ENCODE measurements around the gene CUL2. TPM values are rescaled to one million over a fixed set of nuclear protein-coding genes. Genes with fewer than 3 reads are reported as not detected.
"Not testable (repeated sequence)": the region's sequence is repeated elsewhere in the genome, so short reads cannot be mapped to it uniquely, and the experiment has no call there.

CUL2 gene
- total and polyA plus RNA-seq, 5 donors, result 11.7 to 33.1 (median 28.2) TPM

DNA sequence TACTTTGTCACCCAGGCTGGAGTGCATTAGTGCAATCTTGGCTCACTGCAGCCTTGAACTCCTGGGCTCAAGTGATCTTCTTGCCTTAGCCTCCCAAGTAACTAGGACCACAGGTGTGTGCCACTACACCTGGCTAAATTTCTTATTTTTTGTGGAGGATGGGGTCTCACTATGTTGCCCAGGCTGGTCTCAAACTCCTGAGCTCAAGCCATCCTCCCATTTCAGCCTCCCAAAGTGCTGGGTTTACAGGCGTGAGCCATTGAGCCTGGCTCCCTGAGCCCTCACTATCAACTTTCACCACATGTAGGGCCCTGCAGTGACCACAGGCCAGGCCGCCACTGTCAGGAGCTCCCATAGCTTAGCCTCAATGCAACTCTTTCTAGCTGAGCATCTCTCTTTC, 110.2 kb downstream of the CUL2 start:
- Histone ChIP-seq H3K27me3 (ENCODE audit: control insufficient read depth, insufficient read depth) (no peaks in the 10 kb centered on the region), H3K27ac (ENCODE audit: low read length) (no peak overlapping the region), H3K4me1 (ENCODE audit: control insufficient read depth, insufficient read depth, low read length) (no peaks in the 10 kb centered on the region), H3K4me3 (ENCODE audit: low read length) (no peak overlapping the region), H3K9me3 (ENCODE audit: control insufficient read depth, low read length) (no peaks in the 10 kb centered on the region)
- no peak for DNase-seq
- WGBS, result 73% methylated on average over 2 of the region's 2 CpGs
- no peak for ATAC-seq
- intact Hi-C loops (cut with DNase I), result no loop called here

DNA sequence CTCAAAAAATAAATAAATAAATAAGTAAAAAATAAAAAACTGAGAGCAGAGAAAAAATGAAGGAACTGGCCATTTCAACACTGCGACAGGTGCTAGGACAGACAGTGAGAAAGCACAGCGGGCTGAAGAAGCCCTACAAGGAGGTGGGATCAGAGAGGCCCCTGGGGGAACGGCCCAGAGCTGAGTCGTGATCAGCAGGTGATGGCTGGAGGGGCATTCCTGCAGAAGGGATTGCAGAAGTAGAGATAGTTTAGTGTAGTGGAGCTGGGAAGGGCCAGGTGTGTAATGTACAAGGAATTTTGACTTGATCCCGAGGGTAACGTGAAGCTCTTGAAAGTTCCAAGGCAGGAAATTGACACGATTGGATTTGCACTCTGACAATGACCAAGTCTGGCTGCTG, 112.1 kb downstream of the CUL2 start:
- intact Hi-C loops (cut with DNase I), result no loop called here
- no peak for DNase-seq

DNA sequence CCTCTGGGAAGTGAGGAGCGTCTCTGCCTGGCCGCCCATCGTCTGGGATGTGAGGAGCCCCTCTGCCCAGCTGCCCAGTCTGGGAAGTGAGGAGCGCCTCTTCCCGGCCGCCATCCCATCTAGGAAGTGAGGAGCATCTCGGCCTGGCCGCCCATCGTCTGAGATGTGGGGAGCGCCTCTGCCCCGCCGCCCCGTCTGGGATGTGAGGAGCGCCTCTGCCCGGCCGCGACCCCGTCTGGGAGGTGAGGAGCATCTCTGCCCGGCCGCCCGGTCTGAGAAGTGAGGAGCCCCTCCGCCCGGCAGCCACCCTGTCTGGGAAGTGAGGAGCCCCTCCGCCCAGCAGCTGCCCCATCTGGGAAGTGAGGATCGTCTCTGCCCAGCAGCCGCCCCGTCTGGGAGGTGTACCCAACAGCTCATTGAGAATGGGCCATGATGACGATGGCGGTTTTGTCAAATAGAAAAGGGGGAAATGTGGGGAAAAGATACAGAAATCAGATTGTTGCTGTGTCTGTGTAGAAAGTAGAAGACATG, 113.7 kb downstream of the CUL2 start:
- WGBS, result 96% methylated on average over 29 of the region's 29 CpGs
- ATAC-seq; DNase-seq; intact Hi-C loops (cut with DNase I); H3K27ac ChIP-seq (ENCODE audit: low read length); H3K27me3 ChIP-seq (ENCODE audit: control insufficient read depth, insufficient read depth); H3K4me1 ChIP-seq (ENCODE audit: control insufficient read depth, insufficient read depth, low read length); H3K4me3 ChIP-seq (ENCODE audit: low read length); H3K9me3 ChIP-seq (ENCODE audit: control insufficient read depth, low read length): not testable (repeated sequence)

More for the DNA sequence above, 112.1 kb downstream of the CUL2 start:
- H3K9me3 ChIP-seq (ENCODE audit: control insufficient read depth, low read length), result no peaks in the 10 kb centered on the region
- H3K27me3 ChIP-seq (ENCODE audit: control insufficient read depth, insufficient read depth), result no peaks in the 10 kb centered on the region
- H3K27ac ChIP-seq (ENCODE audit: low read length), result no peak overlapping the region
- ATAC-seq, result no peak
- H3K4me1 ChIP-seq (ENCODE audit: control insufficient read depth, insufficient read depth, low read length), result no peaks in the 10 kb centered on the region
- WGBS, result 87% methylated on average over 7 of the region's 7 CpGs
- no peak overlapping the region for H3K4me3 ChIP-seq (ENCODE audit: low read length)

DNA sequence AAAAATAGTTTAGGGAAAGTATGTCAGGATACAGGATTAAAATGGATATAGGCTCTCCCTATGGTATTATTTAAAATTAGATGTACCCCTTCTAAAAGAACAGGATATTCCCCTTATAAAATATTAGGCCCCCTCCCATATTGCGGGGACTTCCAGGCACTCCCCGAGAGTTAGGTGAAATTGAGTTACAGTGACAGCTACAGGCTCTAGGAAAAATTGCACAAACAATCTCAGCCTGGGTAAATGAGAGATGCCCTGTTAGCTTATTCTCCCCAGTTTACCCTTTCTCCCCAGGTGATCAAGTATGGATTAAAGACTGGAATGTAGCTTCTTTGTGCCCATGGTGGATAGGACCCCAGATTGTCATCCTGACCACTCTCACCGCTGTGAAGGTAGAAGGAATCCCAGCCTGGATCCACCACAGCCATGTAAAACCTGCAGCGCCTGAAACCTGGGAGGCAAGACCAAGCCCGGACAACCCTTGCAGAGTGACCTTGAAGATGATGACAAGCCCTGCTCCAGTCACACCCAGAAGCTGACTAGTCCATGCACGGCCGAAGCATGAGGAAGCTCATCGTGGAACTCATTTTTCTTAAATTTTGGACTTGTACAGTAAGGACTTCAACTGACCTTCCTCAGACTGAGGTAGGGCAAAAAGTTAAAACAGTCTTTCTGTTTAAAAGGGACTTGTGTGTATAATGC, 115.6 kb downstream of the CUL2 start:
- H3K27me3 ChIP-seq (ENCODE audit: control insufficient read depth, insufficient read depth); H3K4me3 ChIP-seq (ENCODE audit: low read length); H3K9me3 ChIP-seq (ENCODE audit: control insufficient read depth, low read length); H3K4me1 ChIP-seq (ENCODE audit: control insufficient read depth, insufficient read depth, low read length); H3K27ac ChIP-seq (ENCODE audit: low read length); DNase-seq; ATAC-seq; intact Hi-C loops (cut with DNase I): not testable (repeated sequence)
- WGBS, result 90% methylated on average over 8 of the region's 8 CpGs

DNA sequence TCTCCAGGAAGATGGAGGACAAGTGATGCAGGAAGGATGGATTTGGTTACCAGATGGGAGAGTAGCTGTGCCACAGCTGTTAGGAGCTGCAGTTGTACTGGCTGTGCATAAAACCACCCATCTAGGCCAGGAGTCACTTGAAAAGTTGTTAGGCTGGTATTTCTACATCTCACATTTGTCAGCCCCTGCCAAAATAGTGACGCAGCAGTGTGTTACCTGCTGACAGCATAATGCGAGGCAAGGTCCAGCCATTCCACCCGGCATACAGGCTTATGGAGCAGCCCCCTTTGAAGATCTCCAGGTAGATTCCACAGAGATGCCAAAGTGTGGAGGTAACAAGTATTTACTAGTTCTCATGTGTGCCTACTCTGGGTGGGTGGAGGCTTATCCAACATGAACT, 116.4 kb downstream of the CUL2 start:
- DNase-seq, result not testable (repeated sequence)
- 92% methylated on average over 3 of the region's 3 CpGs for WGBS

DNA sequence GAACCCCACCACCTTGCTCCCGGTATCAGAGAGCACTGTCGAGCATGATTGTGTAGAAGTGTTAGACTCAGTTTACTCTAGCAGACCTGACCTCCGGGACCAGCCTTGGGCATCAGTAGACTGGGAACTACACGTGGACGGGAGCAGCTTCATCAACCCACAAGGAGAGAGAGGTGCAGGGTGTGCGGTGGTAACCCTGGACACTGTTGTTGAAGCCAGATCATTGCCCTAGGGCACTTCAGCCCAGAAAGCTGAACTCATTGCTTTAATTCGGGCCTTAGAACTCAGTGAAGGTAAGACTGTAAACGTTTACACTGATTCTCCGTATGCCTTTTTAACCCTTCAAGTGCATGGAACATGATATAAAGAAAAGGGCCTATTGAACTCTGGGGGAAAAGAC, 117.0 kb downstream of the CUL2 start:
- H3K27me3 ChIP-seq (ENCODE audit: control insufficient read depth, insufficient read depth); H3K4me1 ChIP-seq (ENCODE audit: control insufficient read depth, insufficient read depth, low read length); H3K27ac ChIP-seq (ENCODE audit: low read length); ATAC-seq; H3K9me3 ChIP-seq (ENCODE audit: control insufficient read depth, low read length); intact Hi-C loops (cut with DNase I); H3K4me3 ChIP-seq (ENCODE audit: low read length); DNase-seq: not testable (repeated sequence)
- WGBS, result 78% methylated on average over 9 of the region's 9 CpGs

More for the DNA sequence above, 116.4 kb downstream of the CUL2 start:
- H3K4me3 ChIP-seq (ENCODE audit: low read length); H3K27ac ChIP-seq (ENCODE audit: low read length); H3K4me1 ChIP-seq (ENCODE audit: control insufficient read depth, insufficient read depth, low read length); ATAC-seq; H3K27me3 ChIP-seq (ENCODE audit: control insufficient read depth, insufficient read depth); intact Hi-C loops (cut with DNase I); H3K9me3 ChIP-seq (ENCODE audit: control insufficient read depth, low read length): not testable (repeated sequence)

DNA sequence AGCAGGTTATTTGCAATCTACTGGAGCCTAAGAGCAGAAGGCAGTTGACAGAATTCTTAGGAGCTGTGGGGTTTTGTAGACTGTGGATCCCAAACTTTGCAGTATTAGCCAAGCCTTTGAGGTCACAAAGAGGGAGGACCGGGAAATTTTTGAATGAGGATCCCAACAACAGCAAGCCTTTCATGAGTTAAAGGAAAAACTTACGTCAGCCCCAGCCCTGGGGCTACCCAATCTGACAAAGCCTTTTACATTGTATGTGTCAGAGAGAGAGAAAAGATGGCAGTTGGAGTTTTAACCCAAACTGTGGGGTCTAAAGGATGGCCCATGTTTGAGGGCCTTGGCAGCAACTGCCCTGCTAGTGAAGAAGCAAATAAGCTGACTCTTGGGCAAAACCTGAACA, 117.5 kb downstream of the CUL2 start:
- ATAC-seq; H3K4me1 ChIP-seq (ENCODE audit: control insufficient read depth, insufficient read depth, low read length); H3K27me3 ChIP-seq (ENCODE audit: control insufficient read depth, insufficient read depth); intact Hi-C loops (cut with DNase I); H3K4me3 ChIP-seq (ENCODE audit: low read length); H3K27ac ChIP-seq (ENCODE audit: low read length); H3K9me3 ChIP-seq (ENCODE audit: control insufficient read depth, low read length); DNase-seq: not testable (repeated sequence)
- 64% methylated on average over 2 of the region's 2 CpGs for WGBS

DNA sequence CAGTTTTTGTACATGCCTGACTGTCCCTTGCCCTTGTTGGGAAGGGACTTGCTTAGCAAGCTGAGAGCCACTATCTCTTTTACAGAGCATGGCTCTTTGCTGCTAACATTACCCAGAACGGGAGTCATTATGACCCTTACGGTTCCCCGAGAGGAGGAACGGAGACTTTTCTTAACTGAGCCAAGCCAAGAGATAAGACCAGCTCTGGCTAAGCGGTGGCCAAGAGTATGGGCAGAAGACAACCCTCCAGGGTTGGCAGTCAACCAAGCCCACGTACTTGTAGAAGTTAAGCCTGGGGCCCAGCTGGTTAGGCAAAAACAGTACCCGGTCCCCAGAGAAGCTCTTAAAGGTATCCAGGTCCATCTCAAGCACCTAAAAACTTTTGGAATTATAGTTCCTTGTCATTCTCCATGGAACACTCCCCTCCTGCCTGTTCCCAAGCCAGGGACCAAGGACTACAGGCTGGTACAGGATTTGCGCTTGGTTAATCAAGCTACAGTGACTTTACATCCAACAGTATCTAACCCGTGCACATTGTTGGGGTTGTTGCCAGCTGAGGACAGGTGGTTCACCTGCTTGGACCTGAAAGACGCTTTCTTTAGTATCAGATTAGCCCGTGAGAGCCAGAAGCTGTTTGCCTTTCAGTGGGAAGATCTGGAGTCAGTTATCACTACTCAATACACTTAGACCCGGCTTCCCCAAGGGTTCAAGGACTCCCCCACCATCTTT, 118.4 kb downstream of the CUL2 start:
- WGBS, result 47% methylated on average over 12 of the region's 12 CpGs
- H3K27ac ChIP-seq (ENCODE audit: low read length), result not testable (repeated sequence)

DNA sequence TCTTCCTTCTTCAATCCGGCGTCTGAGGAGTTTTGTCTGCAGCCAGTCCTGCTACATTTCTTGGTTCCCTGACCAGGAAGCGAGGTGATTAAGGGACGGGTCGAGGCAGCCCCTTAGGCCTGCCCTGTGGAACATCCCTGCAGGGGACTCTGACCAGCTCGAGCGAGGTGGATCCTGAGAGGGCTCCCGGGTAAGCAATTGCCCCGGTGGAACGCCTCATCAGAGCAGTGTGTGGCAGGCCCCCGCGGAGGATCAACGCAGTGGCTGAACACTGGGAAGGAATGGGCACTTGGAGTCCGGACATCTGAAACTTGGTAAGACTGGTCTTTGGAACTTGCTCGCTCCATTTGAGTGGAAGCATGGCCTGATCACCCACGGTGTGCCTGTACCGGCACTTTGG, 121.0 kb downstream of the CUL2 start:
- DNase-seq, result no peak
- no peak for ATAC-seq
- intact Hi-C loops (cut with DNase I), result loop anchor here in 1 of 4 donors (10.0 kb wide), 1 partner anchor 314 kb away; no protein-coding TSS in a partner anchor
- H3K4me1 ChIP-seq (ENCODE audit: control insufficient read depth, insufficient read depth, low read length), result peaks cover 7% of the 10 kb centered on the region
- no peak overlapping the region for H3K27ac ChIP-seq (ENCODE audit: low read length)
- 93% methylated on average over 17 of the region's 17 CpGs for WGBS
- no peak overlapping the region for H3K4me3 ChIP-seq (ENCODE audit: low read length)
- H3K27me3 ChIP-seq (ENCODE audit: control insufficient read depth, insufficient read depth), result no peaks in the 10 kb centered on the region
- H3K9me3 ChIP-seq (ENCODE audit: control insufficient read depth, low read length), result no peaks in the 10 kb centered on the region

More for the DNA sequence above, 118.4 kb downstream of the CUL2 start:
- H3K27me3 ChIP-seq (ENCODE audit: control insufficient read depth, insufficient read depth); H3K4me1 ChIP-seq (ENCODE audit: control insufficient read depth, insufficient read depth, low read length); H3K4me3 ChIP-seq (ENCODE audit: low read length); ATAC-seq; H3K9me3 ChIP-seq (ENCODE audit: control insufficient read depth, low read length); intact Hi-C loops (cut with DNase I): not testable (repeated sequence)
- peak; percentile 56 to 85 (median 81) for DNase-seq

DNA sequence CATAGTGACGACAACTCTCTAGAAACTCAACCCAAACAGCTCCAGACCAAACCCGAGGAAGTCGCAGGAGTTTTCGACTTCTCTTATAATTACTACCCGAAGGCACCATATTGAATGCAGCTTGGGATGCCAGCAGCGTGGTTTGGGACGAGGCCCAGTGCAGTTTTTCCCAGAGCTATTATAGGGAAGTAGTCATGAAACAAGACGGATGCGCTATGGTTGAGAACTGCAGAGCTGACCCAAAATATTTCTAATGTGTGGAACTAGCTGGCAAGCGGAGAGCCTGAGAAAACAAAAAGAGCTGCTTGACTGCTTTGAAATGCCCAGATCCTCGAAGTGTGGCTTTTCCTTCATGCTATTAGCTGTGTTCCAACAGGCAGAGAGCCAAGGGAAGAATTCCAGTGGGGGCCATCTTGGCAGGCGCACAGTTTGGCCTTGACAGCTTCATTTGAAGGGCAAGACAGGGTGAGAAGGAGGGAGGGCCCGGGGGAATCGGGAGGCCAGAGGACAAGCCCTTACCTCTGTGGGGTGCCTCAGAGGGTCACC, 122.7 kb downstream of the CUL2 start:
- WGBS, result 37% methylated on average over 14 of the region's 14 CpGs
- no peak overlapping the region for H3K4me3 ChIP-seq (ENCODE audit: low read length)
- no peaks in the 10 kb centered on the region for H3K9me3 ChIP-seq (ENCODE audit: control insufficient read depth, low read length)
- H3K27ac ChIP-seq (ENCODE audit: low read length), result no peak overlapping the region
- intact Hi-C loops (cut with DNase I), result loop anchor here in 1 of 4 donors (10.0 kb wide), 1 partner anchor 313 kb away; no protein-coding TSS in a partner anchor
- H3K4me1 ChIP-seq (ENCODE audit: control insufficient read depth, insufficient read depth, low read length), result peaks cover 7% of the 10 kb centered on the region
- peak; percentile 73 to 80 for ATAC-seq
- H3K27me3 ChIP-seq (ENCODE audit: control insufficient read depth, insufficient read depth), result no peaks in the 10 kb centered on the region
- peak; percentile 39 to 87 (median 84) for DNase-seq

DNA sequence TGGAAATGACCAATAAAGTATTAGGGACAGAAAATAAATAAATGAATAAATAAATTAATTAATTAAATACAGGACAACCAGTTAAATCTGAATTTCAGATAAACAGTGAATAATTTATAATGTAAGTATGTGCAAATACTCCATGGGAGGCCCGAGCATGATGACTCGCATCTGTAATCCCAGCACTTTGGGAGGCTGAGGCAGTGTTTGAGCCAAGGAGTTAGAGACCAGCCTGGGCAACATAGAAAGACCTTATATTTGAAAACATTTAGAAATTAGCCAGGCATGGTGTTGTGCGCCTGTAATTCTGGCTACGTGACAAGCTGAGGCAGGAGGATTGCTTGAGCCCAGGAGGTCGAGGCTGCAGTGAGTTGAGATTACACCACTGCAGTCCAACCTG, 123.7 kb downstream of the CUL2 start:
- no peak for ATAC-seq
- 92% methylated on average over 5 of the region's 5 CpGs for WGBS
- Histone ChIP-seq H3K9me3 (ENCODE audit: control insufficient read depth, low read length) (no peaks in the 10 kb centered on the region), H3K4me1 (ENCODE audit: control insufficient read depth, insufficient read depth, low read length) (peaks cover 3% of the 10 kb centered on the region), H3K27ac (ENCODE audit: low read length) (no peak overlapping the region), H3K27me3 (ENCODE audit: control insufficient read depth, insufficient read depth) (no peaks in the 10 kb centered on the region), H3K4me3 (ENCODE audit: low read length) (no peak overlapping the region)
- intact Hi-C loops (cut with DNase I), result loop anchor here in 1 of 4 donors (10.0 kb wide), 1 partner anchor 312 kb away; no protein-coding TSS in a partner anchor
- no peak for DNase-seq
